Astrocyte of the cerebellum (primary cell): Measurements from ENCODE around the gene ARL13B.

Experiments used
- DNase-seq: peaks from one replicate; pipeline ENCODE4 v3.0.0-alpha.2; 2011; ENCODE audit warnings: low read depth
- H3K4me3 ChIP-seq: 2 replicates; pipeline ENCODE4 v1.5.1; 2011; ENCODE audit warnings: mild to moderate bottlenecking, low read depth, low read length, moderate library complexity
- in situ Hi-C: cut with HindIII; loops from 2 replicates; pipeline ENCODE4 v1.10.0; 2017; ENCODE audit warnings: low sequenced_read_pairs
- TF ChIP-seq, protein P1 (sequence below): IDR thresholded peaks from 2 replicates; pipeline ENCODE4 v1.5.1; 2012; ENCODE audit warnings: low read length, low read depth, moderate library complexity, mild to moderate bottlenecking; ENCODE audit errors: missing control alignments

The ARL13B gene

DNA sequence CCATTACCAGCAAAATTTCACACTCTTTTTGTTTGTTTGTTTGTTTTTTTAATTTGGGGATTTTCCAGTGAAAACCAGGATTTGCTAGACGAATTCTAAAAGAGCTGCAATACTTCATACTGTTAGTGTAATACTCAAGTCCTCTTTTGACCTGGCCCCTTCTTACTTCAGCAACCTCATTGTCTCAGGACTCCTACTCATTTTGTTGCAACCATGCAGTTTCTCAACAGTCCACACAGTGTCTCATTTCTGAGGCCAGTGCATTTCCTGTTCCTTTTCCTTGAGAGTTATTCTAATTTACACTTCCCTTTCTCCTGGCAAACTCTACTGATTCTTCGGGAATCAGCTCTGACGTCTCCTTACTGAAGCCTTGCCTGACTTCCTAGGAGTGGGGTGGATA, 118.5 kb downstream of the ARL13B start:
- TF ChIP-seq, protein P1, sequence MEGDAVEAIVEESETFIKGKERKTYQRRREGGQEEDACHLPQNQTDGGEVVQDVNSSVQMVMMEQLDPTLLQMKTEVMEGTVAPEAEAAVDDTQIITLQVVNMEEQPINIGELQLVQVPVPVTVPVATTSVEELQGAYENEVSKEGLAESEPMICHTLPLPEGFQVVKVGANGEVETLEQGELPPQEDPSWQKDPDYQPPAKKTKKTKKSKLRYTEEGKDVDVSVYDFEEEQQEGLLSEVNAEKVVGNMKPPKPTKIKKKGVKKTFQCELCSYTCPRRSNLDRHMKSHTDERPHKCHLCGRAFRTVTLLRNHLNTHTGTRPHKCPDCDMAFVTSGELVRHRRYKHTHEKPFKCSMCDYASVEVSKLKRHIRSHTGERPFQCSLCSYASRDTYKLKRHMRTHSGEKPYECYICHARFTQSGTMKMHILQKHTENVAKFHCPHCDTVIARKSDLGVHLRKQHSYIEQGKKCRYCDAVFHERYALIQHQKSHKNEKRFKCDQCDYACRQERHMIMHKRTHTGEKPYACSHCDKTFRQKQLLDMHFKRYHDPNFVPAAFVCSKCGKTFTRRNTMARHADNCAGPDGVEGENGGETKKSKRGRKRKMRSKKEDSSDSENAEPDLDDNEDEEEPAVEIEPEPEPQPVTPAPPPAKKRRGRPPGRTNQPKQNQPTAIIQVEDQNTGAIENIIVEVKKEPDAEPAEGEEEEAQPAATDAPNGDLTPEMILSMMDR: no peak
- DNase-seq: no peak
- H3K4me3 ChIP-seq: no peak overlapping the region
- in situ Hi-C loops: no loop called here

DNA sequence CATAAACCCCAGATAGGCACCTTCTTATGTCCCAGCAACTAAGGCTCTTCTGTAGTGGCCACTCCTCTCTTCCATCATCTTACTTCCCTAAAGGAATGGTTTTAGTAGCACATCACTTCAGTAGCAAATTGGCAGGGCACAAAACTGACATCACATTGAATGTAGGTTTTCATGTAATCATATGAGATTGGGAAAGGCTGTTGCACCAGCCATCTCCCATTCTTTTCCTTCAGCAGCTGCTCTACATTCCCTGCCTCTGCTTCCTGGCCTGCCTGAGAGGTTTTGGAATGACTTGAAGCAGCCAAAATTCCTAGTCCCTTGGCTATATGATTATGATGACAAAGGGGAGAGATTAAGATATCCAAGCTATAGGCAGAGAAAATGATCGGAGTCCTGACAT, 119.4 kb downstream of the ARL13B start:
- no peak for DNase-seq

DNA sequence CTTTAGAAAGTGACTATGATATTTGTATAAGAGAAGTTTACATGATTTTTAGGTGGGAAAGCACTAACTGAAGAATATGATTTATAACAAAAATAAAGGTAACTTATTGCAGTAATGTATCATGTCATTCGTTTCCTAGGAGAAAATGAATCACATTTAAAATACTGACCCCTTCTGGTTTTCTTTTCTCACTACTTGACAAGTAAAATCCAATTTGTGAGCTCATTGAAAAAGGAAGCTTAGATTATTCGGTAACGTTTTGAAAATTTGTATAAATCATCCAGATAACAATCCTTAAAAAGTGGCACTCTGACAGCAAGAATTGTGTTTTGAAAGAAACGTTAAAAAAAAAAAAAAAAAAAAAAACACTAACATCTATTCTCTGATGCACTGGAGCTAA, 121.9 kb downstream of the ARL13B start:
- no peak overlapping the region for H3K4me3 ChIP-seq
- DNase-seq: no peak
- in situ Hi-C loops: no loop called here
- TF ChIP-seq, protein P1: no peak

More for the DNA sequence above, 119.4 kb downstream of the ARL13B start:
- in situ Hi-C loops: no loop called here
- H3K4me3 ChIP-seq: no peak overlapping the region
- TF ChIP-seq, protein P1: no peak
